WTC11 (cell line): ENCODE data around the gene TUT4. TPM values are rescaled to one million over a fixed set of nuclear protein-coding genes. Genes with fewer than 3 reads are reported as not detected.

ENCODE experiments used
- ATAC-seq: fragments of 200-7000 bp; cut with Tn5 transposase; 2 replicates; pipeline ENCODE4 v1.10.0; 2021; ENCODE audit warnings: mild to moderate bottlenecking, moderate library complexity
- Bru-seq: library from RNA; stranded (reverse); fragments of 400-500 nt; gene quantifications from one replicate; lab custom pipeline; 2021; lab: Mats Ljungman, UMichigan
- CTCF ChIA-PET: fragments of 300-600 bp; sonication (Branson Sonifier 250); formaldehyde crosslinking; loops from one replicate; lab custom pipeline; 2021; ENCODE audit warnings: antibody characterized with exemption; lab: Charles Lee
- POLR2A ChIA-PET: fragments of 350-600 bp; sonication (Branson Sonifier 250); formaldehyde crosslinking; loops from one replicate; lab custom pipeline; 2021; ENCODE audit warnings: antibody characterized with exemption; lab: Charles Lee
- DNase-seq: peaks from one replicate; pipeline ENCODE4 v3.0.0; 2021; ENCODE audit warnings: low spot score
- H3K27ac Mint-ChIP-seq: 2 replicates; pipeline ENCODE4 v1.8.0; 2021; ENCODE audit warnings: mixed read lengths
- H3K27me3 Mint-ChIP-seq: 2 replicates; pipeline ENCODE4 v1.8.0; 2021; ENCODE audit warnings: low read depth, mild to moderate bottlenecking, moderate library complexity, mixed read lengths
- H3K36me3 Mint-ChIP-seq: 2 replicates; pipeline ENCODE4 v1.8.0; 2021; ENCODE audit warnings: mixed read lengths
- H3K4me1 Mint-ChIP-seq: 2 replicates; pipeline ENCODE4 v1.8.0; 2022; ENCODE audit warnings: mixed read lengths
- H3K4me3 Mint-ChIP-seq: 2 replicates; pipeline ENCODE4 v1.8.0; 2021; ENCODE audit warnings: mild to moderate bottlenecking, moderate library complexity, mixed read lengths
- H3K9me3 Mint-ChIP-seq: 2 replicates; pipeline ENCODE4 v1.8.0; 2021; ENCODE audit warnings: mixed read lengths
- CREB1 ChIP-seq: sonication (generic); formaldehyde crosslinking; IDR thresholded peaks from 2 replicates; pipeline ENCODE4 v1.8.0; 2023; ENCODE audit warnings: mild to moderate bottlenecking, missing genetic modification reagents
- CREM ChIP-seq: sonication (generic); formaldehyde crosslinking; IDR thresholded peaks from 2 replicates; pipeline ENCODE4 v1.8.1; 2022; ENCODE audit warnings: mild to moderate bottlenecking, missing genetic modification reagents, moderate library complexity
- FOXK1 ChIP-seq: sonication (generic); formaldehyde crosslinking; IDR thresholded peaks from 2 replicates; pipeline ENCODE4 v1.8.0; 2022; ENCODE audit warnings: mild to moderate bottlenecking, moderate library complexity, missing genetic modification reagents
- FOXP1 ChIP-seq: sonication (generic); formaldehyde crosslinking; IDR thresholded peaks from 2 replicates; pipeline ENCODE4 v1.8.0; 2022; ENCODE audit warnings: missing genetic modification reagents, mild to moderate bottlenecking, moderate library complexity, borderline replicate concordance
- IRF2 ChIP-seq: sonication (generic); formaldehyde crosslinking; IDR thresholded peaks from 2 replicates; pipeline ENCODE4 v1.8.0; 2022; ENCODE audit warnings: low read depth, missing genetic modification reagents, borderline replicate concordance
- JUN ChIP-seq: sonication (generic); formaldehyde crosslinking; IDR thresholded peaks from 2 replicates; pipeline ENCODE4 v1.8.0; 2023; ENCODE audit warnings: mild to moderate bottlenecking, missing genetic modification reagents
- NFATC4 ChIP-seq: fragments of 250-450 bp; sonication (Bioruptor Pico); IDR thresholded peaks from 2 replicates; pipeline ENCODE4 v1.9.0; 2021; ENCODE audit warnings: mild to moderate bottlenecking
- NFE2L1 ChIP-seq: sonication (generic); formaldehyde crosslinking; IDR thresholded peaks from 2 replicates; pipeline ENCODE4 v1.8.1; 2023; ENCODE audit warnings: missing genetic modification reagents
- NR2C2 ChIP-seq: sonication (generic); formaldehyde crosslinking; IDR thresholded peaks from 2 replicates; pipeline ENCODE4 v1.8.0; 2022; ENCODE audit warnings: mild to moderate bottlenecking, missing genetic modification reagents
- NR3C1 ChIP-seq: sonication (generic); formaldehyde crosslinking; conservative IDR thresholded peaks from 2 replicates; pipeline ENCODE4 v1.8.1; 2023; ENCODE audit warnings: low read depth, mild to moderate bottlenecking, missing genetic modification reagents
- RELA ChIP-seq: sonication (generic); formaldehyde crosslinking; IDR thresholded peaks from 2 replicates; pipeline ENCODE4 v1.8.1; 2022; ENCODE audit warnings: missing genetic modification reagents, mild to moderate bottlenecking, borderline replicate concordance
- SP1 ChIP-seq: sonication (generic); formaldehyde crosslinking; conservative IDR thresholded peaks from 2 replicates; pipeline ENCODE4 v1.8.1; 2022; ENCODE audit warnings: missing genetic modification reagents
- TCF7 ChIP-seq: sonication (generic); formaldehyde crosslinking; IDR thresholded peaks from 2 replicates; pipeline ENCODE4 v1.8.0; 2022; ENCODE audit warnings: mild to moderate bottlenecking, low read depth, missing genetic modification reagents, moderate library complexity
- TEAD1 ChIP-seq: sonication (generic); formaldehyde crosslinking; IDR thresholded peaks from 2 replicates; pipeline ENCODE4 v1.8.0; 2022; ENCODE audit warnings: mild to moderate bottlenecking, missing genetic modification reagents
- ZNF138 ChIP-seq: sonication (generic); formaldehyde crosslinking; conservative IDR thresholded peaks from 2 replicates; pipeline ENCODE4 v1.8.1; 2022; ENCODE audit warnings: mild to moderate bottlenecking, moderate library complexity, missing genetic modification reagents
- ZNF423 ChIP-seq: fragments of 250-450 bp; sonication (Bioruptor Pico); IDR thresholded peaks from 2 replicates; pipeline ENCODE4 v2.1.2; 2022; ENCODE audit warnings: mild to moderate bottlenecking, moderate library complexity
- long read RNA-seq, 3 experiments: library from RNA in 1 of 3; library from capped mRNA in 1 of 3; library from polyadenylated mRNA in 1 of 3; unstranded in 2 of 3; stranded (forward) in 1 of 3; transcript quantifications; one replicate each; pipeline ENCODE4 v2.0.0, GENCODE V29; 2021
- total RNA-seq: library from RNA; stranded (reverse); gene quantifications from 3 replicates; pipeline ENCODE4 v1.2.3, GENCODE V29; 2021
- TF ChIP-seq, protein P1 (sequence below): sonication (generic); formaldehyde crosslinking; IDR thresholded peaks from 2 replicates; pipeline ENCODE4 v1.8.0; 2022; ENCODE audit warnings: mild to moderate bottlenecking, missing genetic modification reagents
- TF ChIP-seq, protein P2 (sequence below): fragments of 250-450 bp; sonication (Bioruptor Pico); conservative IDR thresholded peaks from 2 replicates; pipeline ENCODE4 v1.9.0; 2021; ENCODE audit warnings: mild to moderate bottlenecking
- TF ChIP-seq, protein P3 (sequence below): sonication (generic); formaldehyde crosslinking; IDR thresholded peaks from 2 replicates; pipeline ENCODE4 v1.8.1; 2023; ENCODE audit warnings: mild to moderate bottlenecking, moderate library complexity, missing genetic modification reagents
- TF ChIP-seq, protein P4 (sequence below): sonication (generic); formaldehyde crosslinking; IDR thresholded peaks from 2 replicates; pipeline ENCODE4 v1.8.1; 2022; ENCODE audit warnings: mild to moderate bottlenecking, moderate library complexity, missing genetic modification reagents
- TF ChIP-seq, protein P5 (sequence below): sonication (generic); formaldehyde crosslinking; IDR thresholded peaks from 2 replicates; pipeline ENCODE4 v1.8.0; 2023; ENCODE audit warnings: missing genetic modification reagents
- TF ChIP-seq, protein P6 (sequence below): sonication (generic); formaldehyde crosslinking; conservative IDR thresholded peaks from 2 replicates; pipeline ENCODE4 v1.8.1; 2022; ENCODE audit warnings: mild to moderate bottlenecking, missing genetic modification reagents

TUT4 gene, protein sequence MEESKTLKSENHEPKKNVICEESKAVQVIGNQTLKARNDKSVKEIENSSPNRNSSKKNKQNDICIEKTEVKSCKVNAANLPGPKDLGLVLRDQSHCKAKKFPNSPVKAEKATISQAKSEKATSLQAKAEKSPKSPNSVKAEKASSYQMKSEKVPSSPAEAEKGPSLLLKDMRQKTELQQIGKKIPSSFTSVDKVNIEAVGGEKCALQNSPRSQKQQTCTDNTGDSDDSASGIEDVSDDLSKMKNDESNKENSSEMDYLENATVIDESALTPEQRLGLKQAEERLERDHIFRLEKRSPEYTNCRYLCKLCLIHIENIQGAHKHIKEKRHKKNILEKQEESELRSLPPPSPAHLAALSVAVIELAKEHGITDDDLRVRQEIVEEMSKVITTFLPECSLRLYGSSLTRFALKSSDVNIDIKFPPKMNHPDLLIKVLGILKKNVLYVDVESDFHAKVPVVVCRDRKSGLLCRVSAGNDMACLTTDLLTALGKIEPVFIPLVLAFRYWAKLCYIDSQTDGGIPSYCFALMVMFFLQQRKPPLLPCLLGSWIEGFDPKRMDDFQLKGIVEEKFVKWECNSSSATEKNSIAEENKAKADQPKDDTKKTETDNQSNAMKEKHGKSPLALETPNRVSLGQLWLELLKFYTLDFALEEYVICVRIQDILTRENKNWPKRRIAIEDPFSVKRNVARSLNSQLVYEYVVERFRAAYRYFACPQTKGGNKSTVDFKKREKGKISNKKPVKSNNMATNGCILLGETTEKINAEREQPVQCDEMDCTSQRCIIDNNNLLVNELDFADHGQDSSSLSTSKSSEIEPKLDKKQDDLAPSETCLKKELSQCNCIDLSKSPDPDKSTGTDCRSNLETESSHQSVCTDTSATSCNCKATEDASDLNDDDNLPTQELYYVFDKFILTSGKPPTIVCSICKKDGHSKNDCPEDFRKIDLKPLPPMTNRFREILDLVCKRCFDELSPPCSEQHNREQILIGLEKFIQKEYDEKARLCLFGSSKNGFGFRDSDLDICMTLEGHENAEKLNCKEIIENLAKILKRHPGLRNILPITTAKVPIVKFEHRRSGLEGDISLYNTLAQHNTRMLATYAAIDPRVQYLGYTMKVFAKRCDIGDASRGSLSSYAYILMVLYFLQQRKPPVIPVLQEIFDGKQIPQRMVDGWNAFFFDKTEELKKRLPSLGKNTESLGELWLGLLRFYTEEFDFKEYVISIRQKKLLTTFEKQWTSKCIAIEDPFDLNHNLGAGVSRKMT (N-terminal part only)
- total RNA-seq, result 57.4 to 63.6 TPM (median 63.3 TPM) in 3 replicates
- Bru-seq, nascent RNA, result percentile 81 among the genes with signal in this experiment
- long read RNA-seq, experiment 1, full-length matches to known transcripts, result 21 of 187 reads
- long read RNA-seq, experiment 1, partial matches to known transcripts, result 44 of 187 reads
- long read RNA-seq, experiment 1, other reads (novel, unspliced or antisense), result 122 of 187 reads
- long read RNA-seq, experiment 2, full-length matches to known transcripts, result 2 of 21 reads
- long read RNA-seq, experiment 2, partial matches to known transcripts, result 7 of 21 reads
- long read RNA-seq, experiment 2, other reads (novel, unspliced or antisense), result 12 of 21 reads
- long read RNA-seq, experiment 3, partial matches to known transcripts, result 3 of 8 reads
- long read RNA-seq, experiment 3, other reads (novel, unspliced or antisense), result 4 of 8 reads

DNA sequence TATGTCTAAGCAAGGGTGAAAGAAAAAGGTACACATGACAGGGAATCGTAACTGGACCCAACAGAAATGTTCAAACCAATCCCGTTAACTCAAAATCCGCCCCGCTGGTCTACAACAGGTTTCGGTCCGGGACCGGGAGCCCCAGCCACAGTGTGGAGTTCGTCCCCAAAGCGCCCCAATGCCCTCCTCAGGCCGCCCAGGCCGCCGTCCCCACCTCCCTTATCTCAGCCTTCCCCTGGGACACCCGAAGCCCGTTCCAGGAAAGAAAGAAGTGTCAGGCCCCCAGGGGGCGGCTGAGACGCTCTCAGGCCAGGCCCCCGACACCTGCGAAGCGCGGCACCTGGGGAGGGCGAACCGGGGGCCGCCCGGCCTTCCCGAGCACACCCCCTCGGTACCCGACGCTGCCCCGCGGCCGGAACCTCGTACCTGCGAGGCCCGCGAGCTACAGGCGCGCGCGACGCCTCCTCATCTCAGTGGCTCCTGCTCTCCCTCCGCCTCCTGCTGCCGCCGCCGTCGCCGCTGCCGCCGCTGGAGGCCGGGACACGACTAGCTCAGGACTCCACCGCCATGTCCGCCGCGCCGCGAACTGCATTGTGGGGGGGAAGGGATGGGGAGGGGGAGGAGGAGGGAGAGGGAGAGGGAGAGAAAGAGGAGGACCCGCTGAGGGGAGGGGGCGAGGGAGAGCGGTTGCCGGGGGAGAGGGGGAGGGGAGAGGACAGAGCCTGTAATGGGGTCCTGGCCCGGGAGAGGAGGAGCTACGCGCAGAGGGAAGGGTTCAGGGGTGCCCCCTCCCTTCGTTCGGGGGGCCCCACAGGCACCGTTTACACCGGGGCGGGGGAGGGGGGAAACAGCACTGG, at the start of gene TUT4:
TSS of gene TUT4 (minus strand) at position 588 of the 857 bp plus-strand sequence. CDS start 26,812 bp downstream, outside the sequence.
- ChIA-PET CTCF (interaction anchor here (0.5 to 1.3 kb wide), 15 partner anchors 15 to 621 kb away, joined by 3 to 10 read pairs (median 4); partner anchors contain the start of genes ORC1, PRPF38A and SHISAL2A), POLR2A (interaction anchor here (0.5 to 2.2 kb wide), 11 partner anchors 18 to 1005 kb away, joined by 3 to 16 read pairs (median 3); partner anchors contain the start of genes ORC1 and PRPF38A)
- no peaks in the 10 kb centered on the region for H3K9me3 Mint-ChIP-seq
- H3K36me3 Mint-ChIP-seq, result no peaks in the 10 kb centered on the region
- peaks cover 36% of the 10 kb centered on the region for H3K4me1 Mint-ChIP-seq
- no peaks in the 10 kb centered on the region for H3K27me3 Mint-ChIP-seq
- peak within 1 kb of the TSS; percentile 86 for H3K4me3 Mint-ChIP-seq
- ATAC-seq (peak; percentile 82), DNase-seq (peak; percentile 89)
- H3K27ac Mint-ChIP-seq, result peak within 1 kb of the TSS; percentile 81
- TF ChIP-seq NFE2L1 (CRISPR knock-in tag) (peak; percentile 62; the same call in 1 of the 2 replicates), IRF2 (no peak), TCF7 (CRISPR knock-in tag) (0 out of 2 replicates have a peak, but pooled peaks have one; percentile 63), FOXK1 (peak; percentile 60; the same call in 1 of the 2 replicates), FOXP1 (peak; percentile 20), ZNF138 (CRISPR knock-in tag) (no peak), NFATC4 (CRISPR knock-in tag) (no peak), NR3C1 (CRISPR knock-in tag) (no peak), SP1 (CRISPR knock-in tag) (no peak), ZNF423 (CRISPR knock-in tag) (peak; percentile 45; the same call in 1 of the 2 replicates), RELA (CRISPR knock-in tag) (peak; percentile 75; the same call in 1 of the 2 replicates), CREB1 (CRISPR knock-in tag) (peak; percentile 59; the same call in 1 of the 2 replicates), NR2C2 (no peak), TEAD1 (CRISPR knock-in tag) (peak; percentile 35; the same call in 1 of the 2 replicates), CREM (CRISPR knock-in tag) (0 out of 2 replicates have a peak, but pooled peaks have one; percentile 42), JUN (CRISPR knock-in tag) (peak; percentile 25; the same call in 1 of the 2 replicates)
- TF ChIP-seq, protein P1, sequence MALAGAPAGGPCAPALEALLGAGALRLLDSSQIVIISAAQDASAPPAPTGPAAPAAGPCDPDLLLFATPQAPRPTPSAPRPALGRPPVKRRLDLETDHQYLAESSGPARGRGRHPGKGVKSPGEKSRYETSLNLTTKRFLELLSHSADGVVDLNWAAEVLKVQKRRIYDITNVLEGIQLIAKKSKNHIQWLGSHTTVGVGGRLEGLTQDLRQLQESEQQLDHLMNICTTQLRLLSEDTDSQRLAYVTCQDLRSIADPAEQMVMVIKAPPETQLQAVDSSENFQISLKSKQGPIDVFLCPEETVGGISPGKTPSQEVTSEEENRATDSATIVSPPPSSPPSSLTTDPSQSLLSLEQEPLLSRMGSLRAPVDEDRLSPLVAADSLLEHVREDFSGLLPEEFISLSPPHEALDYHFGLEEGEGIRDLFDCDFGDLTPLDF (CRISPR knock-in tag), result 0 out of 2 replicates have a peak, but pooled peaks have one; percentile 44
- TF ChIP-seq, protein P2, sequence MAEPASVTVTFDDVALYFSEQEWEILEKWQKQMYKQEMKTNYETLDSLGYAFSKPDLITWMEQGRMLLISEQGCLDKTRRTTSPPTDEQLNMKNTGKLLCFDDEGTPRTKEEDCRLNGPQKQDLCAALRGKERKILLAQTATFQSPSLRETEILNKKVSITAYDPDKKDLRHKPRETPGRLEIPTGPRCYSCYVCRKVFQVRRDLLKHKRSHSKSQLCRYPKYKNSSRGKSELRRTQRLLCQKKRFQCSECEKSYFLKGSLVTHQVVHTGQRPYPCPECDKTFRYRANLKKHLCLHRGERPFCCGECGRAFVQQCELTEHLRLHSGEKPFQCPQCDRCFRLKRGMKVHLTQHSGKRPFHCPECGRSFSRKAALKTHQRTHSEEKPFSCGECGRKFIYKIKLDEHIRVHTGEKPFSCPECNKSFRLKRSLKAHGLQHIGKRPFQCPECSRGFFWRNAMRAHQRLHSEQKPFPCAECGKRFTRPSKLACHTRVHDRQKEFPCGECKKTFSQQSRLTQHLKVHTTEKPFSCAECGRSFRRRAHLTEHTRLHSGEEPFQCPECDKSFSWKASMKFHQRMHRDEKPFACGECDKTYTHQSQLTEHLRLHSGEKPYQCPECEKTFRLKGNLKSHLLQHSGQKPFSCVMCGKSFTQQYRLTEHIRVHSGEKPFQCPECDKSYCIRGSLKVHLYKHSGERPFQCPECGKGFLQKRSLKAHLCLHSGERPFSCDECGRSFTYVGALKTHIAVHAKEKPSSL (CRISPR knock-in tag), result no peak
- TF ChIP-seq, protein P3, sequence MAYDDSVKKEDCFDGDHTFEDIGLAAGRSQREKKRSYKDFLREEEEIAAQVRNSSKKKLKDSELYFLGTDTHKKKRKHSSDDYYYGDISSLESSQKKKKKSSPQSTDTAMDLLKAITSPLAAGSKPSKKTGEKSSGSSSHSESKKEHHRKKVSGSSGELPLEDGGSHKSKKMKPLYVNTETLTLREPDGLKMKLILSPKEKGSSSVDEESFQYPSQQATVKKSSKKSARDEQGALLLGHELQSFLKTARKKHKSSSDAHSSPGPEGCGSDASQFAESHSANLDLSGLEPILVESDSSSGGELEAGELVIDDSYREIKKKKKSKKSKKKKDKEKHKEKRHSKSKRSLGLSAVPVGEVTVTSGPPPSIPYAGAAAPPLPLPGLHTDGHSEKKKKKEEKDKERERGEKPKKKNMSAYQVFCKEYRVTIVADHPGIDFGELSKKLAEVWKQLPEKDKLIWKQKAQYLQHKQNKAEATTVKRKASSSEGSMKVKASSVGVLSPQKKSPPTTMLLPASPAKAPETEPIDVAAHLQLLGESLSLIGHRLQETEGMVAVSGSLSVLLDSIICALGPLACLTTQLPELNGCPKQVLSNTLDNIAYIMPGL (CRISPR knock-in tag), result peak; percentile 69; the same call in 1 of the 2 replicates
- TF ChIP-seq, protein P4, sequence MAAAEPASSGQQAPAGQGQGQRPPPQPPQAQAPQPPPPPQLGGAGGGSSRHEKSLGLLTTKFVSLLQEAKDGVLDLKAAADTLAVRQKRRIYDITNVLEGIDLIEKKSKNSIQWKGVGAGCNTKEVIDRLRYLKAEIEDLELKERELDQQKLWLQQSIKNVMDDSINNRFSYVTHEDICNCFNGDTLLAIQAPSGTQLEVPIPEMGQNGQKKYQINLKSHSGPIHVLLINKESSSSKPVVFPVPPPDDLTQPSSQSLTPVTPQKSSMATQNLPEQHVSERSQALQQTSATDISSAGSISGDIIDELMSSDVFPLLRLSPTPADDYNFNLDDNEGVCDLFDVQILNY, result peak; percentile 54
- TF ChIP-seq, protein P5, sequence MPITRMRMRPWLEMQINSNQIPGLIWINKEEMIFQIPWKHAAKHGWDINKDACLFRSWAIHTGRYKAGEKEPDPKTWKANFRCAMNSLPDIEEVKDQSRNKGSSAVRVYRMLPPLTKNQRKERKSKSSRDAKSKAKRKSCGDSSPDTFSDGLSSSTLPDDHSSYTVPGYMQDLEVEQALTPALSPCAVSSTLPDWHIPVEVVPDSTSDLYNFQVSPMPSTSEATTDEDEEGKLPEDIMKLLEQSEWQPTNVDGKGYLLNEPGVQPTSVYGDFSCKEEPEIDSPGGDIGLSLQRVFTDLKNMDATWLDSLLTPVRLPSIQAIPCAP (CRISPR knock-in tag), result no peak
- TF ChIP-seq, protein P6, sequence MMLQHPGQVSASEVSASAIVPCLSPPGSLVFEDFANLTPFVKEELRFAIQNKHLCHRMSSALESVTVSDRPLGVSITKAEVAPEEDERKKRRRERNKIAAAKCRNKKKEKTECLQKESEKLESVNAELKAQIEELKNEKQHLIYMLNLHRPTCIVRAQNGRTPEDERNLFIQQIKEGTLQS, result no peak
